GM12878 (cell line): ENCODE data around the gene RAE1. TPM values are rescaled to one million over a fixed set of nuclear protein-coding genes. Genes with fewer than 3 reads are reported as not detected.

Experiments used
- ATAC-seq: fragments of 200-7000 bp; cut with Tn5 transposase; 3 replicates; pipeline ENCODE4 v1.9.1; 2020; ENCODE audit warnings: mild to moderate bottlenecking, moderate library complexity
- BruUV-seq: library from RNA; stranded (reverse); fragments of 400-500 nt; replicated peaks from 2 replicates; lab custom pipeline; 2021; lab: Mats Ljungman, UMichigan
- CTCF ChIA-PET: fragments of 300-600 bp; sonication (Branson Sonifier 250); formaldehyde crosslinking; extraction: SDS; loops from one replicate; lab custom pipeline; 2021; ENCODE audit warnings: inconsistent platforms; lab: Yijun Ruan, JAX
- POLR2A ChIA-PET: fragments of 350-600 bp; formaldehyde crosslinking; extraction: SDS; loops from one replicate; lab custom pipeline; 2021; ENCODE audit warnings: inconsistent platforms; lab: Charles Lee
- RAD21 ChIA-PET: fragments of 300-600 bp; sonication (Branson Sonifier 250); formaldehyde crosslinking; loops from one replicate; lab custom pipeline; 2023; ENCODE audit warnings: antibody characterized with exemption; ENCODE audit not compliant: unreplicated experiment; lab: Charles Lee
- SMC1A ChIA-PET: fragments of 300-600 bp; sonication (Branson Sonifier 250); formaldehyde crosslinking; loops from one replicate; lab custom pipeline; 2023; ENCODE audit not compliant: unreplicated experiment, uncharacterized antibody; lab: Charles Lee
- DNase-seq: peaks from one replicate; pipeline ENCODE4 v3.0.0-alpha.2; 2011; ENCODE audit warnings: low read depth, low spot score
- FAIRE-seq: peaks from 3 replicates; lab custom pipeline; 2011; peaks lifted over from hg19 to GRCh38; lab: Jason Lieb, UNC
- H2AFZ ChIP-seq: 2 replicates; pipeline ENCODE4 v1.6.0; 2011; ENCODE audit warnings: low read depth, low read length, control low read depth; ENCODE audit not compliant: control insufficient read depth
- H3K27ac ChIP-seq: 2 replicates; pipeline ENCODE4 v1.5.1; 2011; ENCODE audit warnings: control low read depth; ENCODE audit not compliant: control insufficient read depth, insufficient read depth
- H3K27me3 ChIP-seq, 2 experiments: replicated peaks in 1 of 2; 2 replicates each; pipeline versions ENCODE4 v1.6.0 to v1.6.1; 2011; ENCODE audit warnings: low read length in 1 of 2; ENCODE audit not compliant: control insufficient read depth in 2 of 2, insufficient read depth in 2 of 2
- H3K36me3 ChIP-seq, 2 experiments: 2 replicates each; pipeline ENCODE4 v1.5.1; 2011; ENCODE audit warnings: low read length in 1 of 2; ENCODE audit not compliant: control insufficient read depth in 2 of 2, insufficient read depth in 2 of 2
- H3K4me1 ChIP-seq: 2 replicates; pipeline ENCODE4 v1.6.1; 2011; ENCODE audit warnings: mild to moderate bottlenecking, low read length, moderate library complexity, mixed read lengths; ENCODE audit not compliant: control insufficient read depth, insufficient read depth
- H3K4me2 ChIP-seq: 2 replicates; pipeline ENCODE4 v1.6.0; 2011; ENCODE audit warnings: control low read depth; ENCODE audit not compliant: control insufficient read depth, insufficient read depth
- H3K4me3 ChIP-seq: fragments of 200-600 bp; sonication (generic); 2 replicates; pipeline ENCODE4 v1.5.1; 2016
- H3K79me2 ChIP-seq: 2 replicates; pipeline ENCODE4 v1.6.0; 2011; ENCODE audit warnings: low read length; ENCODE audit not compliant: control insufficient read depth, insufficient read depth
- H3K9ac ChIP-seq: 2 replicates; pipeline ENCODE4 v1.8.0; 2011; ENCODE audit warnings: low read length, control low read depth, mixed read lengths; ENCODE audit not compliant: control insufficient read depth, insufficient read depth
- H3K9me3 ChIP-seq: replicated peaks from 3 replicates; pipeline ENCODE4 v1.5.1; 2011; ENCODE audit warnings: mild to moderate bottlenecking, low read length; ENCODE audit not compliant: control insufficient read depth, insufficient read depth
- H4K20me1 ChIP-seq: 2 replicates; pipeline ENCODE4 v1.6.0; 2011; ENCODE audit not compliant: control insufficient read depth, insufficient read depth
- BMI1 ChIP-seq: fragments of 450-650 bp; IDR thresholded peaks from 2 replicates; pipeline ENCODE4 v1.6.1; 2016; ENCODE audit warnings: mild to moderate bottlenecking, moderate library complexity, borderline replicate concordance
- CBX3 ChIP-seq: fragments of 200-600 bp; sonication (generic); IDR thresholded peaks from 2 replicates; pipeline ENCODE4 v1.6.1; 2016; ENCODE audit warnings: low read depth, borderline replicate concordance
- CREB1 ChIP-seq: IDR thresholded peaks from 2 replicates; pipeline ENCODE4 v1.6.1; 2012; ENCODE audit warnings: low read depth, mild to moderate bottlenecking, inconsistent platforms
- HSF1 ChIP-seq: fragments of 150-350 bp; IDR thresholded peaks from 2 replicates; pipeline ENCODE4 v1.6.1; 2014; ENCODE audit warnings: mild to moderate bottlenecking, low read depth, low read length
- JUNB ChIP-seq: IDR thresholded peaks from 2 replicates; pipeline ENCODE4 v1.6.1; 2016; ENCODE audit warnings: antibody characterized with exemption, mild to moderate bottlenecking
- JUND ChIP-seq: IDR thresholded peaks from 2 replicates; pipeline ENCODE4 v1.6.1; 2012; ENCODE audit warnings: low read depth, mild to moderate bottlenecking, low read length, improper control_type of control experiment, moderate library complexity
- KLF5 ChIP-seq: fragments of 450-650 bp; IDR thresholded peaks from 2 replicates; pipeline ENCODE4 v1.6.1; 2014; ENCODE audit warnings: mild to moderate bottlenecking; ENCODE audit not compliant: partially characterized antibody
- NFYB ChIP-seq: IDR thresholded peaks from 2 replicates; pipeline ENCODE4 v1.6.1; 2011; ENCODE audit warnings: low read depth, mild to moderate bottlenecking, low read length, improper control_type of control experiment, moderate library complexity; ENCODE audit not compliant: insufficient read depth
- POLR2AphosphoS2 ChIP-seq: IDR thresholded peaks from 2 replicates; pipeline ENCODE4 v1.6.1; 2011; ENCODE audit warnings: low read depth, mild to moderate bottlenecking, low read length, improper control_type of control experiment, moderate library complexity
- RELA ChIP-seq: fragments of 450-650 bp; IDR thresholded peaks from 2 replicates; pipeline ENCODE4 v1.8.0; 2014; ENCODE audit warnings: borderline replicate concordance; ENCODE audit not compliant: partially characterized antibody
- SMARCA5 ChIP-seq: fragments of 450-650 bp; IDR thresholded peaks from 2 replicates; pipeline ENCODE4 v1.6.1; 2017; ENCODE audit warnings: mild to moderate bottlenecking
- WRNIP1 ChIP-seq: IDR thresholded peaks from 2 replicates; pipeline ENCODE4 v1.6.1; 2011; ENCODE audit warnings: low read depth, low read length, improper control_type of control experiment, borderline replicate concordance
- ZSCAN29 ChIP-seq: fragments of 450-650 bp; IDR thresholded peaks from 2 replicates; pipeline ENCODE4 v1.6.1; 2017; ENCODE audit warnings: mild to moderate bottlenecking, moderate library complexity
- WGBS: methylation state at CpG from one replicate; pipeline ENCODE4 v1.1.6; 2016; ENCODE audit warnings: low lambda C conversion rate; ENCODE audit not compliant: insufficient replicate concordance, insufficient coverage; ENCODE audit errors: missing lambda C conversion rate; 5-methylcytosine and 5-hydroxymethylcytosine counted together
- in situ Hi-C: fragments of 300-500 bp; cut with MboI; formaldehyde crosslinking; loops from 9 replicates; pipeline ENCODE4 v1.14.3; 2018; ENCODE audit warnings: mixed read lengths
- intact Hi-C: fragments of 100-400 bp; cut with micrococcal nuclease; formaldehyde crosslinking; loops from one replicate; pipeline ENCODE4 v1.14.2; 2022; ENCODE audit not compliant: unreplicated experiment
- polyA plus RNA-seq, 11 experiments: library from polyadenylated mRNA; depleted of rRNA in 4 of 11; unstranded in 6 of 11; stranded (reverse) in 5 of 11; fragments of >200 nt; fragmentation: Nextera tagmentation in 4 of 11; fragmentation: Illumina TruSeq in 1 of 11; extraction: Ambion mirVana in 4 of 11; extraction: Trizol in 1 of 11; gene quantifications; 1 replicate in 1 of 11; 2 replicates in 10 of 11; pipeline versions ENCODE4 v1.2.1 to v1.2.3, GENCODE V29; 2011 to 2016; ENCODE audit warnings: inconsistent platforms in 2 of 11, missing spikeins in 2 of 11, low read depth in 1 of 11
- total RNA-seq, 4 experiments: library from RNA; depleted of rRNA in 3 of 4; stranded (reverse); fragments of >200 nt in 3 of 4; fragmentation: Illumina TruSeq in 1 of 4; extraction: Trizol in 1 of 4; gene quantifications; 2 replicates each; pipeline versions ENCODE4 v1.2.1 to v1.2.3, GENCODE V29; 2013 to 2021
- TF ChIP-seq, protein P1 (sequence below): fragments of 450-650 bp; IDR thresholded peaks from 2 replicates; pipeline ENCODE4 v1.6.1; 2017; ENCODE audit warnings: mild to moderate bottlenecking, low read depth, inconsistent platforms; ENCODE audit not compliant: poor library complexity, severe bottlenecking
- TF ChIP-seq, protein P2 (sequence below): fragments of 450-650 bp; IDR thresholded peaks from 2 replicates; pipeline ENCODE4 v1.6.1; 2017; ENCODE audit warnings: low read depth, mild to moderate bottlenecking, moderate library complexity

Gene RAE1
- total and polyA plus RNA-seq, 10 of the 15 experiments (the other 5 are each of a cell fraction or from before 2014, with no cell fraction given): 28.7 to 107 (median 49.3) TPM

DNA sequence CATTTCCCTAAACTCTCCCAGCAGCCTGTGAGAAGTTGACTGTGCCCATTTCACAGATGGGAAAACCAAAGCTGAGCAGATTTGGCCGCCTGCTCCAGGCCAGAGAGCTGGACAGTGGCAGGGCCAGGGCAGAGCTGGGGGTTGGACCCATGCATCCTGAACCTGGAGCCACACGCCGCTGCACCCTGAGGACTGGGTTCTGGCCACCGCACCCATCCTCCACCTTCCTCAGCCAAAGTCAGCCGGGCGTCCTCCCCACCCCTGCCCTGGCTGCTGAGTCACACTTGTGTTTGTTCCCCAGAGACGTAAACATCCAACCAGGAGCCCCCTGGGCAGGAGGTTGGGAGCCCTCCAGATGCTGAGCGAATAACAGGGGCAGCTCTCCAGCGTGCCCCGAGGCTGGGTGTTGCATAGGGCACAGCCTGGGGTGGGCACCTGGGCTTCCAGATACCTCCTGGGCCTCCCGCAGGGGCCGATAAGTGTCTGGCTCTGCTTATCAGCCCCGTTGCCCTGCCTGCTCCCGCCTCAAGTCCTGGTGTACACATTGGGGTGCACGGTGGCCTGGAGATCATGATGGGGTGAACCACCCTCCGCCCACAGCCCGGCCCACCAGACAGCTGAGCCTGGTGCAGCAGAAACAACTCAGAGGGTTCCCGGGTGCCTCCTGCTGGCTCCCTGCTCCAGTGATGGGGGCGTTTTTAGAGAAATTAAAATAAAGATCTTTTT, 64.0 kb downstream of the RAE1 start (continued):
- TF ChIP-seq SMARCA5 (no peak), NFYB (no peak), POLR2AphosphoS2 (no peak), HSF1 (no peak), JUND (no peak), KLF5 (no peak), WRNIP1 (no peak)
- TF ChIP-seq, protein P1, sequence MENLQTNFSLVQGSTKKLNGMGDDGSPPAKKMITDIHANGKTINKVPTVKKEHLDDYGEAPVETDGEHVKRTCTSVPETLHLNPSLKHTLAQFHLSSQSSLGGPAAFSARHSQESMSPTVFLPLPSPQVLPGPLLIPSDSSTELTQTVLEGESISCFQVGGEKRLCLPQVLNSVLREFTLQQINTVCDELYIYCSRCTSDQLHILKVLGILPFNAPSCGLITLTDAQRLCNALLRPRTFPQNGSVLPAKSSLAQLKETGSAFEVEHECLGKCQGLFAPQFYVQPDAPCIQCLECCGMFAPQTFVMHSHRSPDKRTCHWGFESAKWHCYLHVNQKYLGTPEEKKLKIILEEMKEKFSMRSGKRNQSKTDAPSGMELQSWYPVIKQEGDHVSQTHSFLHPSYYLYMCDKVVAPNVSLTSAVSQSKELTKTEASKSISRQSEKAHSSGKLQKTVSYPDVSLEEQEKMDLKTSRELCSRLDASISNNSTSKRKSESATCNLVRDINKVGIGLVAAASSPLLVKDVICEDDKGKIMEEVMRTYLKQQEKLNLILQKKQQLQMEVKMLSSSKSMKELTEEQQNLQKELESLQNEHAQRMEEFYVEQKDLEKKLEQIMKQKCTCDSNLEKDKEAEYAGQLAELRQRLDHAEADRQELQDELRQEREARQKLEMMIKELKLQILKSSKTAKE: no peak
- TF ChIP-seq, all 136 proteins: peak for 0

DNA sequence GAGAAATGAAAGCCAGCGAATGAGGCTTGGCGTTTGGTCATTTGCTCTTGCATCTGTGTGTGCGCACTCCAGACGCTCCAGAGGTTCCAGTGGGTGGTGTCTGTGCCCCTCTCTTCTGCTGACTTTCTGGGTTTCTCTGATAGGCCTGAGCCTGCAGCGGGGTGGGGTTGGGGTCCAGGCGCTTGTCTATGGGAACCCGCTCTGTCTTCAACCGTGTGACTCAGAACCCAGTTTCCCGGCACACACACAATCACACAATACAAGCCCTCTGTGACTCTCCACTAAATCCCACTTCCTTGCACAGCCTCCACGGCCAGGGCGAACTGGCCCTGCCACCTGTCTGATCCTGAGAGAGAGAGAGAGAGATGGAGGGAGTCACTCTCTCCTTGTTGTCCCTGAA, 64.7 kb downstream of the RAE1 start:
- ChIA-PET POLR2A (no interaction called here), SMC1A (interaction anchor here (0.9 to 1.0 kb wide), 2 partner anchors 14 to 81 kb away, joined by 3 read pairs; no protein-coding TSS in a partner anchor), RAD21 (no interaction called here), CTCF (no interaction called here)
- Histone ChIP-seq H3K9ac (no peak overlapping the region), H3K27me3 (no peaks in the 10 kb centered on the region), H3K4me1 (no peaks in the 10 kb centered on the region), H3K4me2 (no peak overlapping the region), H2AFZ (no peak overlapping the region), H3K9me3 (no peaks in the 10 kb centered on the region), H3K36me3 (no peaks in the 10 kb centered on the region), H3K79me2 (no peaks in the 10 kb centered on the region), H4K20me1 (no peaks in the 10 kb centered on the region), H3K27ac (no peak overlapping the region), H3K4me3 (no peak overlapping the region)
- ATAC-seq (no peak), FAIRE-seq (no peak), DNase-seq (no peak)
- BruUV-seq: no TSS peak
- TF ChIP-seq CREB1: no peak
- no peak for TF ChIP-seq CBX3
- TF ChIP-seq RELA: no peak
- no peak for TF ChIP-seq JUNB
- TF ChIP-seq, protein P2, sequence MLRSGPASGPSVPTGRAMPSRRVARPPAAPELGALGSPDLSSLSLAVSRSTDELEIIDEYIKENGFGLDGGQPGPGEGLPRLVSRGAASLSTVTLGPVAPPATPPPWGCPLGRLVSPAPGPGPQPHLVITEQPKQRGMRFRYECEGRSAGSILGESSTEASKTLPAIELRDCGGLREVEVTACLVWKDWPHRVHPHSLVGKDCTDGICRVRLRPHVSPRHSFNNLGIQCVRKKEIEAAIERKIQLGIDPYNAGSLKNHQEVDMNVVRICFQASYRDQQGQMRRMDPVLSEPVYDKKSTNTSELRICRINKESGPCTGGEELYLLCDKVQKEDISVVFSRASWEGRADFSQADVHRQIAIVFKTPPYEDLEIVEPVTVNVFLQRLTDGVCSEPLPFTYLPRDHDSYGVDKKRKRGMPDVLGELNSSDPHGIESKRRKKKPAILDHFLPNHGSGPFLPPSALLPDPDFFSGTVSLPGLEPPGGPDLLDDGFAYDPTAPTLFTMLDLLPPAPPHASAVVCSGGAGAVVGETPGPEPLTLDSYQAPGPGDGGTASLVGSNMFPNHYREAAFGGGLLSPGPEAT: no peak
- no peak for TF ChIP-seq BMI1
- TF ChIP-seq ZSCAN29: no peak
- in situ Hi-C loops: no loop called here
- 79% methylated on average over 11 of the region's 11 CpGs for WGBS
- intact Hi-C loops: no loop called here
